ENCODE results near the gene HOXA10.

The HOXA10 gene

GRCh38 chr7:27153526-27153925 is 20.6 kb downstream of the HOXA10 start:
- no peak for DNase-seq (ENCODE audit: low spot score)
- TF ChIP-seq CTCF (IDR thresholded peaks at IDR 0.05; ENCODE audit: extremely low read depth, missing control alignments) = no peak

DNA sequence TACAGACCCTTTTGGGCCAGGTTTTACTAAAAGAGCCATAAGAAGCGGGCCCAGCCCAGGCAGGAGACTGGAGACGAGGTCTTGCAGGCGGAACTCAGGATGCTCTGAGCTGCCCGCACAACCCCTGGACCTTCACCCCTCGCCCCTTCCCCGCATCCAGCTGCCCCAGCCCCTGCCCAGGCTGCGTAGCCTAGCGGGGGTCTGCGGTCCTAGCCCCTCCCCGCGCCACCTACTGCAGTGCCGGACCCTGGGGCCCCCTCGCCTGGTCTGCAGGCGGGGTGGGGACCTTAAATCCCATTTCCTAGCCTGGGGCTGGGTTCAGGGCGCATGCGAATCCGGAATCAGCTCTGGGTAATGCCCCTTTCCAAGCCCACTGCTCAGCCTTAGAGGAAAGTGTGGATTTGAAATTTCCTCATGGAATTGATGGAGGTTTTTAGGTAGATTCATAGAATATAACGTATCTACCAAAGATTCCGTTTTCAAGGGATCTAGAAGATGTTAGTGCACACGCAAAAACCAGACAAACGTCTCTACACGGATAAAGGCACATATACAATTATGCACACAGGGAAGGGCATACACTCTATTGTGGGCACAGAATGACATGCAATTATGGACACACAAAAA is 21.2 kb downstream of the HOXA10 start:
- no peak for DNase-seq (ENCODE audit: low spot score)
- TF ChIP-seq CTCF (IDR thresholded peaks at IDR 0.05; ENCODE audit: extremely low read depth, missing control alignments) = no peak

DNA sequence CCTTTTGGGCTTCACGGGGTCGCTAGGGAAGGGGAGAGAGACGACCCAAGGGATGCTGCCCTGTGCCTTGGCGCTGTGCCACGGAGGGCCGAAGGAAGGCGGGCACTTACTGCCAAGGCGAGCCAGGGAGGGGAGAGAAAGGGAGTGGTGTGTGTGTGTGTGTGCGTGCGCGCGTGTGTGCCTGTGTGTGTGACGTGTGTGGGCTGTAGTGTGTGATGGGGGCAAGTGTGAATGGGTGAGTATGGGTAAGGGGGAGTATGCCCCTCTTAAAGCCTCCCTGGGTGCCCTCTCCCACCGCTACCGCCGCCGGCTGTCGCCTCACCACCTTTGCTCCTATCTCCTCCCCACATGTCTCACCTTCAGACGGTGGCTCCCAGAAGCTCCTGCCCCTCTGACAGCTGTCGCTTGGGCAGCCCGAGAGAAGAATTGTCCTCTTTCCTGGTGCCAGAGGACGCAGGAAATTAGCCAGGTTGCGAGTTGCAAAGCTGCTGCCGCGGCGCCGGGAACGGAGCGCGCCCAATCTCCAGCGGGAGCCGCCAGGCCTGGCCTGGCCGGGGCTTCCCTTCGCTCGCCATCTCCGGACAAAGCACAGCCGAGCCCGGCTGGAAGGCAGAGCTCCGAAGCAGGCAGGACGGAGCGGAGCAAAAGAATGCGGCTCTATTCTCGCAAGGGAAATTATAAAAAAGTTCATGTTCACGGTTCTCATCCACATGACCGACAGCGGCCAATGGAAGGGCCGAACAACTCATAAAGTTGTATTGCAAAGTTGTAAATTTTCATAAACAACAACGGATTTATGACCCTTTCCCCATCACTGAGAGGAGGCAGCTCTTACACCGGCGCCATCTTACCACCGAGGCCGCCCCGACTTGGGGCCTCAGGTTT is 21.9 kb downstream of the HOXA10 start, which contains the start of gene HOXA3:
Gene HOXA3, minus strand, starts transcription at position 653 of the 885 bp plus-strand sequence. CDS start 41,943 bp downstream, outside the sequence.
- DNase-seq (ENCODE audit: low spot score) = no peak
- no peak for TF ChIP-seq CTCF (IDR thresholded peaks at IDR 0.05; ENCODE audit: extremely low read depth, missing control alignments)

- no peak for TF ChIP-seq CTCF (IDR thresholded peaks at IDR 0.05; ENCODE audit: extremely low read depth, missing control alignments)
- no peak for DNase-seq (ENCODE audit: low spot score)
These were observed 22.7 kb downstream of the HOXA10 start for GRCh38 chr7:27151341-27151930.

GRCh38 chr7:27150568-27151340 is 23.4 kb downstream of the HOXA10 start:
- peak; percentile 92 for DNase-seq (ENCODE audit: low spot score)
- peak; percentile 97 for TF ChIP-seq CTCF (IDR thresholded peaks at IDR 0.05; ENCODE audit: extremely low read depth, missing control alignments)

DNA sequence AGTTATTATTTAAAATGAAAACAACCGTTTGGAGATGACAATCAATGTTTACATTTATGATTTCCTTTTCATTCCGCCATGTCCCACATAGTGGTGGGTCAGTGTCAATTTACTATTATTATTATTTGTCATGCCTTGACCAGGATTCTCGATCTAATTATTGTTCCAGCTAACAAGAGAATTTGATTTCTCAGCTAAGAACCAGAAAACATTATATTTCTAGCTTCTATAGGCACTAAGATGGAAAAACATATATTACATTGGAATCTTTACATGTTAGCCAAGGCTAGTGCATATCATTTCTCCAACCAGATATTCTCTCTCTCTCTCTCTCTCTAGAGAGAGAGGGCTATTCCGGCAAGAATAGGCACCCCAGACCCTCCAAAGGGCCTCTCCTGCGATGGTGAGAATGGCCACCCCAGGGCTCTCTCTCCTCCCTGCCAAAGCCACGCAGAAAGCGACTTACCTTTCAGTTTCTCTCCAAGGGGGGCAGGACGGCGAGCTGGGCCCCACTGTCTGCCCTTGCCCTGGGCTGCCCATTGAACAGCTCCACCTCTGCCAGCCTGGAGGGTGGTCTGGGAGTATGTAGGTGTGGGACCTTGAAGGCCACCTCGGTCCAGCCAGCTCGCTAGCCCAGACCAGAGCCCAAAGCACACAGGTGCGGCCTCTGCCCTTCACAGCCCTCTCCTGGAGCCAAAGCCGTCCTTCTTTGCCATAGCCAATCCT is 24.1 kb downstream of the HOXA10 start:
- no peak for TF ChIP-seq CTCF (IDR thresholded peaks at IDR 0.05; ENCODE audit: extremely low read depth, missing control alignments)
- DNase-seq (ENCODE audit: low spot score) = no peak

Measured in GM20000 (cell line).